Loucy (cell line): ENCODE measurements around the gene MED29.
A peak's percentile ranks its signal among the peaks of the same experiment; 100 is the strongest.

Experiments used
- H2AFZ ChIP-seq: fragments of 200-600 bp; sonication (generic); 2 replicates; pipeline ENCODE4 v1.6.0; 2016; ENCODE audit warnings: antibody characterized with exemption, mild to moderate bottlenecking, low read length, moderate library complexity
- H3F3A ChIP-seq: fragments of 200-600 bp; 2 replicates; pipeline ENCODE4 v1.6.0; 2016; ENCODE audit warnings: antibody characterized with exemption, low read depth, mild to moderate bottlenecking
- H3K27me3 ChIP-seq: fragments of 200-600 bp; sonication (generic); 2 replicates; pipeline ENCODE4 v1.6.1; 2014; ENCODE audit warnings: low read length, mild to moderate bottlenecking; ENCODE audit not compliant: insufficient read depth, poor library complexity, severe bottlenecking
- H3K36me3 ChIP-seq: fragments of 200-600 bp; sonication (generic); 2 replicates; pipeline ENCODE4 v1.6.1; 2016; ENCODE audit warnings: low read length; ENCODE audit not compliant: insufficient read depth
- H3K4me1 ChIP-seq: fragments of 200-600 bp; sonication (generic); 2 replicates; pipeline ENCODE4 v1.5.1; 2014; ENCODE audit warnings: low read length, mild to moderate bottlenecking; ENCODE audit not compliant: insufficient read depth, poor library complexity, severe bottlenecking
- H3K4me2 ChIP-seq: fragments of 200-600 bp; sonication (generic); 2 replicates; pipeline ENCODE4 v1.6.0; 2014; ENCODE audit warnings: antibody characterized with exemption, low read length, low read depth, mild to moderate bottlenecking; ENCODE audit not compliant: poor library complexity, severe bottlenecking
- H3K4me3 ChIP-seq: fragments of 200-600 bp; sonication (generic); 2 replicates; pipeline ENCODE4 v1.5.1; 2014; ENCODE audit warnings: low read length, mild to moderate bottlenecking, mixed read lengths; ENCODE audit not compliant: poor library complexity, severe bottlenecking
- H3K79me2 ChIP-seq: fragments of 200-600 bp; sonication (generic); 2 replicates; pipeline ENCODE4 v1.6.1; 2014; ENCODE audit warnings: low read length; ENCODE audit not compliant: insufficient read depth
- H3K9ac ChIP-seq: fragments of 200-600 bp; sonication (generic); 2 replicates; pipeline ENCODE4 v1.6.0; 2014; ENCODE audit warnings: mild to moderate bottlenecking, low read depth, low read length, moderate library complexity; ENCODE audit not compliant: poor library complexity, severe bottlenecking
- H3K9me2 ChIP-seq: fragments of 200-600 bp; sonication (generic); replicated peaks from 2 replicates; pipeline ENCODE4 v1.6.1; 2016; ENCODE audit warnings: low read depth, low read length, mixed read lengths
- H3K9me3 ChIP-seq: fragments of 200-600 bp; sonication (generic); 2 replicates; pipeline ENCODE4 v1.6.1; 2014; ENCODE audit warnings: mild to moderate bottlenecking, antibody characterized with exemption, low read length, low read depth; ENCODE audit not compliant: insufficient read depth
- H4K20me1 ChIP-seq: fragments of 200-600 bp; sonication (generic); 2 replicates; pipeline ENCODE4 v1.6.0; 2014; ENCODE audit warnings: antibody characterized with exemption, low read length, mild to moderate bottlenecking; ENCODE audit not compliant: insufficient read depth, poor library complexity, severe bottlenecking
- CTCF ChIP-seq: fragments of 200-600 bp; sonication (generic); conservative IDR thresholded peaks from 2 replicates; pipeline ENCODE4 v1.5.1; 2014; ENCODE audit warnings: mild to moderate bottlenecking, antibody characterized with exemption, low read length
- EZH2phosphoT487 ChIP-seq: fragments of 200-600 bp; IDR thresholded peaks from 2 replicates; pipeline ENCODE4 v1.6.1; 2018; ENCODE audit warnings: antibody characterized with exemption, mild to moderate bottlenecking, moderate library complexity, borderline replicate concordance

The MED29 gene

DNA sequence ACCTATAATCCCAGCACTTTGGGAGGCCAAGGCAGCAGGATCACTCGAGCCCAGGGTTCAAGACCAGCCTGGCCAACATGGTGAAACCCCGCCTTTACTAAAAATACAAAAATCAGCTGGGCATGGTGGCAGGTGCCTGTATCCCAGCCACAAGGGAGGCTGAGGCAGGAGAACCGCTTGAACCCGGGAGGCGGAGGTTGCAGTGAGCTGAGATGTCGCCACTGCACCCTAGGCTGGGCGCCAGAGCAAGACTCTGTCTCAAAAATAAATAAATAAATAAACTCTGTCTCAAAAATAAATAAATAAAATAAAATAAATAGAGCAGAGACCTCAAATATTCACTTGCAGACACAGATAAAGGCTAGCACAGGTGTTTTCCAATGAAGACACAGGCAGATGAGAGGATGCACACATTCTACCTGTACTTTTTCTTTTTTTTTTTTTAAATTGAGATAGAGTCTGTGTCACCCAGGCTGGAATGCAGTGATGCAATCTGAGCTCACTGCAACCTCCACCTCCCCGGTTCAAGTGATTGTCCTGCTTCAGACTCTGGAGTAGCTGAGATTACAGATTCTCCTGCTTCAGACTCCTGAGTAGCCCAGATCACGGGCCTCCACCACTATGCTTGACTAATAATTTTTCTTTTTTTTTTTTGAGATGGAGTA, 47.2 kb downstream of the MED29 start:
- Histone ChIP-seq H3K9me2 (no peaks in the 10 kb centered on the region), H3K27me3 (peaks cover 5% of the 10 kb centered on the region), H3K4me2 (no peak overlapping the region), H3K4me1 (peaks cover 23% of the 10 kb centered on the region), H3K79me2 (peaks cover 31% of the 10 kb centered on the region), H4K20me1 (peaks cover 23% of the 10 kb centered on the region), H3F3A (no peaks in the 10 kb centered on the region), H3K36me3 (peaks cover 18% of the 10 kb centered on the region), H3K9me3 (no peaks in the 10 kb centered on the region), H2AFZ (no peak overlapping the region), H3K9ac (no peak overlapping the region), H3K4me3 (no peak overlapping the region)
- TF ChIP-seq CTCF (no peak), EZH2phosphoT487 (no peak)

GRCh38 chr19:39444598-39445195, 53.5 kb downstream of the MED29 start:
- Histone ChIP-seq H3K27me3 (no peaks in the 10 kb centered on the region), H3F3A (no peaks in the 10 kb centered on the region), H3K4me3 (peak overlapping the region; percentile 83), H3K4me2 (peak overlapping the region; percentile 86), H3K79me2 (peaks cover 55% of the 10 kb centered on the region), H2AFZ (peak overlapping the region; percentile 78; the same call in 1 of the 2 replicates), H3K9me3 (no peaks in the 10 kb centered on the region), H3K9ac (peak overlapping the region; percentile 91), H3K36me3 (no peaks in the 10 kb centered on the region), H3K9me2 (no peaks in the 10 kb centered on the region), H4K20me1 (peaks cover 36% of the 10 kb centered on the region), H3K4me1 (peaks cover 32% of the 10 kb centered on the region)
- TF ChIP-seq EZH2phosphoT487 = no peak
- no peak for TF ChIP-seq CTCF

DNA sequence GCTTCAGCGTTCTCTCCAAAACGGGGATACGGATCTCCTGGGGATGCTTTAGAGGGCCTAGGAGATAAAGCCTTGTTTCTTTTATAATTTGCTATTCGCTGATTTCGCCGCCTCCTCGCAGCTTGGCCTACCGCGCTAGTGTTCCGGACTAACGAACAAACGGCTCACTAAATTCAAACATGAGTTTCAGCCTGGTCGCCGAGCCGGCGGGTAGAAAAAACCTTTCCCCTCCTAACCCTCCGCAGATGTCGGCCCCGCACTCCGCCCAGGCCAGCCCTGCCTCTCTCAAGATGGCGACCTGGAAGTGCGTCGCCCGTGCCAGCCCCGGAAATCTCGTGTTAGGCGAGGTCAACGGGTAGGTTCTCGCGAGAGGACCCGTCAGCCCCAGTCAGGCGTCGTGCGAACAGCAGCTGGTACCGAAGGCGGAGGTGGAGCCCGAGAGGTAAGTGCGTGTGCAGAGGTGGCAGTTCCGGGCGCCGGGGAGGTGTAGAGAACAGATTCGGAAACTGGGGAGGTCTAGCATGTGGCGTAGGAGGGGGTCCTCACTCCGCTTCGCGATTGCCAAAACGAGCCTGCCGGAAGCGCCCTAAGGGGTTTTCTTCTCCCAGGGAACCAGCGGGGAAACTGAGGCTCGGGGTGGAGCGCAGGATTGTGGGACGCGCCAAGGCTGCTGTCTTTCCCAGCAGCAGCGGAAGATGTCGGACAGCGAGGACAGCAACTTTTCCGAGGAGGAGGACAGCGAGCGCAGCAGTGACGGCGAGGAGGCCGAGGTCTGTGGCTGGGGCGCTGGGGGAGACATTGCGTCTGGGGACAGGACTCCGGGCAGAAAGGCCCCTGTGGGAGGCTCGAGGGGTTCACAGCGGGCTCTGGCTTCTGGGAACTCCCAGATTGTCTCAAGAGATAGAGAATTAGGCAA, 54.3 kb downstream of the MED29 start, which contains the start of gene SUPT5H:
TSS of gene SUPT5H (plus strand) at position 387 of the 916 bp plus-strand sequence. CDS start at position 696, 309 bp downstream.
- Histone ChIP-seq H2AFZ (peak within 1 kb of the TSS; percentile 78), H3F3A (no peaks in the 10 kb centered on the region), H3K9ac (peak within 1 kb of the TSS; percentile 91), H3K4me2 (peak within 1 kb of the TSS; percentile 98), H3K4me3 (peak within 1 kb of the TSS; percentile 83), H4K20me1 (peaks cover 36% of the 10 kb centered on the region), H3K9me2 (no peaks in the 10 kb centered on the region), H3K36me3 (no peaks in the 10 kb centered on the region), H3K79me2 (peaks cover 63% of the 10 kb centered on the region), H3K4me1 (peaks cover 38% of the 10 kb centered on the region), H3K27me3 (no peaks in the 10 kb centered on the region), H3K9me3 (no peaks in the 10 kb centered on the region)
- TF ChIP-seq CTCF = no peak
- TF ChIP-seq EZH2phosphoT487 = no peak
